ENCODE results near the gene OSTF1.
A peak's percentile ranks its signal among the peaks of the same experiment; 100 is the strongest.

The OSTF1 gene

GRCh38 chr9:75168270-75169178, 80.2 kb downstream of the OSTF1 start:
- DNase-seq = no peak

GRCh38 chr9:75169623-75170022, 81.3 kb downstream of the OSTF1 start:
- no peak for DNase-seq

DNA sequence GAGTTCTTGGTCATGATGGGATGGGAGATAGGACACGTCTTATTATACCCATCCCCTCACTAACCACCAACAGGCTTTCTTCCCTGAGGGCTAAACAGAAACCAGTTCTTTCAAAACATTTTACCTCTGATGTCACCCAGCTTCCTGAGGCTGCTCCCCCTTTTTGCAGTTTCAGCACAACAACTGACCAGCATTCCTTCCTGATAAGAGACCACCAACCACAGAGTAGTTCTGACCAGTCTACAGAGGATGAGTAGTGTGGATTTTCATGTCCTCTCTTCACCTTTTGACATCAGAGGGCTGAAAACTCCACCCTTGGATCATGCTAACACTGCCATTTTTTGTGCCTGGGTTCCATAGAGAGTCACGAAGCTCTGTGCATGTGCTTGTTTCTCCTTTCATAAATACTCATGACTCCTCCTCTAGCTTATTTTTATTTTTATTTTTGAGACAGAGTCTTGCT, 82.6 kb downstream of the OSTF1 start:
- no peak for DNase-seq

GRCh38 chr9:75175395-75175794, 87.1 kb downstream of the OSTF1 start:
- no peak for DNase-seq

DNA sequence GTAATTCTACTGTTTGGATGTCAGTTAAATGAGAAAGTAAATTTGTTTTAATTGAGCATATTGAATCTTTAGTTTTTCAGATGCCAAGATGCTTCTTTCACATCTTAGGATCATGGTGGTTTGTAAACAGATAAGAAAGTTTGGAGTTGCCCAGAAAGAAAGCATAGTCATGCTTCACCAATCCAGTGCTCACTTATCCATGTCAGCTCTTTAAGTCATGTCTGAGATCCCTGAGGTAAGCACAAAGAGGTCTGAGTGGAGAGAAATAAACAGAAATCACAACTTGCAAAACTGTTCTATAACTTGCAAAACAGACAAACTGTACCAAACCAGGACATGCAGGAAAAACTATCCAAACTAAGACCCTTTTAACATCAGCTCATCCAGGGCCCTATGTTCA, 87.7 kb downstream of the OSTF1 start:
- no peak for DNase-seq

DNA sequence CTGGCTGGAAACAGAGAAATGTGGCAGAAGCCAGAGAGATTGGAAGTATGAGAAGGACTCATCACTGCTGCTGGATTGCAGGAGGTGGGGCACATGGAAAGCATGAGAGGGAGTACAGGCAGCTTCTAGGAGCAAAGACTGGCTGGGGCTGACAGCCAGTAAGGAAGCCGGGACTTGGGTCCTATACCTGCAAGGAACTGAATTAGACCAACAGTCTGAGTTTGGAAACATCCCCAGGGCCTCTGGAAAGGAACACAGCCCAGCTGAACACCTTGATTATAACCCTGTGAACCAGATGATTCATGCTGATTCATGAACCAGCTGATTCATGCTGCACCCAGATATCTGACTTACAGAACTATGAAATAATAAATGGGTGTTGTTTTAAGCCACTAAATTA, 93.4 kb downstream of the OSTF1 start:
- DNase-seq = no peak

- no peak for DNase-seq
These were observed 95.0 kb downstream of the OSTF1 start for GRCh38 chr9:75183306-75183705.

GRCh38 chr9:75184471-75184870, 96.2 kb downstream of the OSTF1 start:
- no peak for DNase-seq

GRCh38 chr9:75185585-75186170, 97.4 kb downstream of the OSTF1 start:
- DNase-seq = peak in 1 of 2 experiments; percentile 58

- DNase-seq = no peak
These were observed 98.6 kb downstream of the OSTF1 start for GRCh38 chr9:75186767-75187380.

DNA sequence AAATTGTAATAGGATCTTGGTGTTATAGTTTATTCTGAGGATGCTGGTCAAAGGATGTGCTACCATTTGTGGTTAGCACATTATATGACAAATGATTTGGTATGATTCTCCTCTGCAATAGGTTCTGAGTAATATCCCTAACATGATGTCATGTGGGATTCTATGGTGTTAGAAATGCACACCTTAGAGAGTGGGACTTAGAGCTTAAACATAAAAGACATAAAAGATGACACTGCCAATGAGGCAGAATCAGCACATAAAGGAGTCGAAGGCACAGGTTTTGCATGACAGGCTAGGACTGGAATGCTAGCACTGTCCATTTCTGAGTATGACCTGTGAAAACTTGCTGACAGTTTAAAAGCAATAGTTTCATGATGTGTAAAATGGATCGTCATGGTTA, 100.4 kb downstream of the OSTF1 start:
- DNase-seq = no peak

DNA sequence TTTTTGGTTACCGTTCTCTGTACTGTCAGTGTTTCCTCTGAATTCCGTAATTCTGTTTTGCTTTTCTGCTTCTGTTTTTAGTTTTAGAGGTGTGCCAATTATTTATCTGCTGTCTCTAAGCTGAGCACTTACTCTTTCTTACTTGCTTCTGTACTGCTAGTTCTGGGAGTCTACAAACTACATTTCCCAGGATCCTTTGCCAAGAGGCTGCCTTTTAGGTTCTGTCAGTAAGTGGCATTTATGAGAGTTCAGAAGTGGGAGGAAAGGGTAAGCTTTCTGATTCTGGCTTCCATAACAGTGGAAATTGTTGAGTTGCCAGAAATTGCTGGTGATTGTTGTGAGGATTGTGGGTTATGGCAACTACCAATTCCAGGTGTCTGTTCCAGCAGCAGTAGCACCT, 102.4 kb downstream of the OSTF1 start:
- DNase-seq = no peak

All from NCI-H446 (cell line).